GM21825 (cell line): ENCODE data around the gene LASP1.

Experiments
- ATAC-seq: cut with Tn5 transposase; IDR thresholded peaks from one replicate; pipeline ENCODE4 v1.9.1; 2021; ENCODE audit warnings: mild to moderate bottlenecking, moderate library complexity; ENCODE audit not compliant: unreplicated experiment

LASP1 gene

GRCh38 chr17:38885728-38886642, 16.1 kb downstream of the LASP1 start:
- ATAC-seq, result no peak

DNA sequence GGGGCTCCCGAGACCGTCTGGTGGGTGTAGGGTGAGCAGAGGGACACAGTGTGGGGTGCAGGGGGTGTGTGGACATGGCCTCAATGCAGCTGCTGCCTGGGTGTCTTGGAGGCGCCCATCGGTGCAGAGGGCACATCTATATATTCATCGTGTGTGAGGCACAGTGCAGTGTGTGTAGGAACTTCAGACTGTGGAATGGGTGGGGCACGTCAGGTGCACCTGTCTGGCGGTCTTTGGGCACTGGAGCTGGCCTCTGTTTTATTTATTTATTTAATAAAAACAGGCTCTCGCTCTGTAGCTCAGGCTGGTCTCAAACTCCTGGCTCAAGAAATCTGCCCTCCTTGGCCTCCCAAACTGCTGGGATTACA, 16.8 kb downstream of the LASP1 start:
- ATAC-seq, result no peak

DNA sequence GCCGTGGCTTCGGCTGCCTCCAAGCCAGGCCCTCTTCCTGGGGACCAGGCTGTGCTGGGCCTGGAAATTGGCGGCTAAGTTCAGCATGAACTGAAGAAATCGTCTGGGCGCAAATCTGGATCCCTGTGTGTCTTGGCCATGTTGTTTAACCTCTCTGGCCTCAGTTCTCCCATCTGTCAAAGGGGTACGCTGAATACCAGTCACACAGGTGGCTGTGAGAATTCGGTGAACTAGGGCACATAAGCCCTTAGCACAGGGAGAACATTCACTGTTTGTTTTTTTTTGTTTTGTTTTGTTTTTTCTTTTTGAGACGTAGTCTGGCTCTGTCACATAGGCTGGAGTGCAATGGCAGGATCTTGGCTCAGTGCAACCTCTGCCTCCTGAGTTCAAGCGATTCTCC, 19.0 kb downstream of the LASP1 start:
- ATAC-seq, result no peak

DNA sequence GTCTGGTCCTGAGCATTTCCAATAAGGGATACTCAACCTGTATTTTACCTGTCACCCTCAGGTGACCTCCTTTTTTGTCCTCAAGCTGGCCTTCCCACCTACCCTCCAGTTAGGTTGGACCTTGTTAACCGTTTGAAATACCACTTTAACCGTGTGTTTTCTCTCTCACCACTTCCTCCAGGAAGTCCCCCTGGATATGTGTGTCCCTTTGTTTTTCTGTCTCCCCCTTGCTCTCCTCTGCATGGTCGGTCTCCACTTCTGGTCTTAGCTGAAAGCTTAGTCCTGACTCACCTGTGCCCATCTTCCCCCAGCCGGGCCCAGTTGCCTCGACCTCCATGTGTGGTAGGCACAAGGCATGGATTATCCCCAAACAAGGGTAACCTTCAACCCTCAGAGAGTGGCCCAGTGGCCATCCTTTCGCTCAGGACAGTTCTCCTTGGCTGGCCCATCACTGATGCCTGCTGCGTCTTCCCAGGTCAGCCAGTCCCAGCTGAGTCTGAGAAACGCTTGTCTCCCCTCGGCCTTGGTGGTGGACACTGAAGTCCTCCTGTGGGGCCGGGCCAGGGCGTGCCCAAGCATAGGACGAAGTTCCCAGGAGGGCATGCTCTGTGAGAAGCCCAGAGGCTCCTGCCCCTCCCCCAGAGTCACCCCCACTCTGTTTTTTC, 20.0 kb downstream of the LASP1 start:
- ATAC-seq, result no peak

GRCh38 chr17:38890410-38890746, 20.5 kb downstream of the LASP1 start:
- no peak for ATAC-seq

DNA sequence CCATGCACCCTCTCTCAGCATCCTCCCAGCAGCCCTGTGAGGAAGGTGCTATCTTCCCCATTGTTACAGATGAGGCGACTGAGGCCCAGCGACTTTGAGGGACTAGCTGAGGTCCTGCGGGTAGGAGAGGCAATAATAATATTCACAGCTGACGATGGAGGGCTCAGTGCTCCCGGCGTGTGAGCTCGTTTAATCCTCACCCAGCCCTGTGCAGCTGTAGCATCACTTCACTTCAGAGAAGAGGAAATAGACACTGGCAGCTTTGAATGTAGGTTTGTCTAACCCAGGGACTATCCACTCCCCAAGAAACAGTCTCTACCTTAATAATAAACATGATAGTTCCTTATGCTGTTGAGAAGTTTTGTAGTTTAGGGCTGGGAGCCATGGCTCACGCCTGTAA, 21.6 kb downstream of the LASP1 start:
- no peak for ATAC-seq

- no peak for ATAC-seq
These were observed 22.2 kb downstream of the LASP1 start for GRCh38 chr17:38892083-38892482.

DNA sequence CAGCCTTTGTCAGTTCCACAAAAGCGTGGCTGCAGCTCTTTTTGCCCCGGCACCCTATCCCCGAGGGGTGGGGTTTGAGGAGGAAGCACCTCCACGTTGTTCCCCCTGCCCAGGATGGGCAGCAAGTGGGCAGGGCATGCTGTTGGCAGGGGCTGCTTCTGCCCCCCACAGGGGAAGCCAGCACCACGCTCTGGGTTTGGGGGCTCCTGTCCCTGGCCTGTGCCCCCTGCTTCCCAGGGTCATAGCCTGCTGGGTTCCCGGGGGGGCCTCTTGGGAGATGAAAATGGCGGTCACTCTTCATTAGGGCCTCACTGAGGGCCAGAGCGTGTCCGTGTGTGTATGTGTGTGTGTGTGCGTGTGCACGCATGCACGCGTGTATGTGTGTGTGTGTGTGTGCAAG, 22.8 kb downstream of the LASP1 start:
- no peak for ATAC-seq

GRCh38 chr17:38893113-38893512, 23.3 kb downstream of the LASP1 start:
- no peak for ATAC-seq

GRCh38 chr17:38893607-38894006, 23.7 kb downstream of the LASP1 start:
- ATAC-seq, result no peak

DNA sequence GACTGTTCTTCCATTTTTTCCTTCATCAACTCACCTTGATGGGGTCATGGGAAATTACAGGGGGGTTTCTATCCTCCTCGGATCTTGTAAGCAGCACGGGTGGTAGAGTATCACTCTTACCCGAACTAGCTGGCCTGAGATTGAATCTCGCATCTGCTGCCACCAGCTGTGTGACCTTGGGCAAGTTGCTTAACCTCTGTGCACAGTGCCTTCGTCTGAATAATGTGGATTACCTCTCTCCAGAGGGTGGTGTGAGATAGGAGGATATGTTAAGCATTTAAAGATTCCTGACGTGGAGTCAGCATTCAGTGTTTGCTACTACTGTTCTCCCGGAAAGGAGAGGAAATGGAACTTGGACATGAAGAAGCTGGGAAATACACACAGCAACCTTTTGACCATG, 24.4 kb downstream of the LASP1 start:
- no peak for ATAC-seq

DNA sequence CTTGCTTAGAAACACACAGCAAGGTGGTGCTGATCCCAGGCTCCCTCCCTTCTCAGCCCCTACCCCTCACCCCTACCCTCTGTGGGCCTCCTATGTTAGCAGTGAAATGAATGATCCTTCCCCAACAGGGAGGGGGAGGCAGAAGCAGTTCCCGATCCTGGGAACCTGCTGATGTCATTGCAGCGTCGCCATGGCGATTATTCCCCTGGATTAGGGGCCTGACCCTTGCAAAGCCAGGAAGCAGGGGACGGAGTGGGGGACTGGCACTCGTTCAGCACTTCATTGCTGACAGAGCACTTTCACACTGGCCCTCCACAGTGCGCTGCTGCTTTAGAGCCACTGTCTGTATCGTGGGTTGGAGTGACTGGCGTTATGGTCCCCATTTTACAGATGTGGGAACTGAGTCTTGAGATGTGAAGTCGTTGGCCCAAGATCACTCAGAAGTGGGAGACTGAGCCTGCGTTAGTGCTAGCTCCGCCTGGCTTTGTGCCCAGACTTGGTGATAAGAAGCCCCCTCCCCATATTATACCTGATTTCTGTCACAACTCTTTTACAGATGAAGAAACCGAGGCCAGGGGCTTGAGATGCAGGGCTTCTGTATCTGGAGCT, 26.6 kb downstream of the LASP1 start:
- ATAC-seq, result no peak

DNA sequence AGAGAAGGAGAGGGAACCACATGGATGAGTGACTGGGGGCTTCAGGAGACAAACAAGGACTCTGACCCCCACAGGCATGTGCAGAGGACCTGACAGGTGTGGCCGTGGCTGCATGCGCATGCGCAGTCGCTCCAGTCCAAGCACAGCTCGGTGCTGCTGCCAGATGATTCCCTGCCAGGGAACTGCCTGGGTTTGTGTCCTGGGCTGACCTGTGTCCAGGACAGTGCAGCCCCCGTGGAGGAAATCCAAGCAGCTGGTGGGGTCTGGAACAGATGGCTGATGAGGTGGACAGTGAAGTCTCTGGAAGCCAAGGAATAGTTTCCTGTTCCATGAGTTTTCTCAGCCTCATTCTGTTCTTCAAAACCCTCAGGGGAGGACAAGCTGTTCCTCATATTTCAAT, 27.3 kb downstream of the LASP1 start:
- ATAC-seq, result no peak

DNA sequence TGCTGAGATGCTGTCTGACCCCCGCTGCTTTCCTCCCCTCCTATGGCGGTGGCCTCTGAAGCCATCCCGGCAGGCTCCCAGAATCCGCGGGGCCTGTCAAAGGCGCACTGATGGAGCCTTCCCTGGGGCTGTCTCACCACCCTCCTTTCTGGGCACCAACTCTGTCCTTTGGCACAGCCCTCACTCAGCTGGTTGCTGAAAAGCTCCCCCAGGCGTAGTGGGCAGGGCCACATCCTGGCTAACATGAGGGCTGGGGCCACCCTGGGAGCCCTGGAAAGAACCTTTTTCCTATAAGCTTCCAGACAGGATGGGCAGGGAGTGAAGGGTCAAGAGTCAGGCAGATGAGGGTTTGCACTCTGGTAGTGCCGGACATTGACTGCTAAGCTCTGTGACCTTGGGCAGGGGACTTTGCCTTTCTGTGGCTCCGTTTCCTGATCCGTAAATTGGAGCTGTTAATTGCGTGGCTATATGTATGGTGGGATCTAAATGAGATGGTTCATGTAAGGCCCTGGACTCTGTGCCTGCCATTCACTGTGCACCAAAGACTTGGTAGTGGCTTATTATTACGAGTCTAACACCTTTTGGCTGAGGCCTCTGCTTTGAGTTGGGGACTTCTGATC, 27.9 kb downstream of the LASP1 start:
- ATAC-seq, result no peak

- ATAC-seq, result peak; percentile 17
These were observed 28.4 kb downstream of the LASP1 start for GRCh38 chr17:38898291-38898679.

GRCh38 chr17:38898812-38899348, 29.0 kb downstream of the LASP1 start:
- ATAC-seq, result peak; percentile 82

DNA sequence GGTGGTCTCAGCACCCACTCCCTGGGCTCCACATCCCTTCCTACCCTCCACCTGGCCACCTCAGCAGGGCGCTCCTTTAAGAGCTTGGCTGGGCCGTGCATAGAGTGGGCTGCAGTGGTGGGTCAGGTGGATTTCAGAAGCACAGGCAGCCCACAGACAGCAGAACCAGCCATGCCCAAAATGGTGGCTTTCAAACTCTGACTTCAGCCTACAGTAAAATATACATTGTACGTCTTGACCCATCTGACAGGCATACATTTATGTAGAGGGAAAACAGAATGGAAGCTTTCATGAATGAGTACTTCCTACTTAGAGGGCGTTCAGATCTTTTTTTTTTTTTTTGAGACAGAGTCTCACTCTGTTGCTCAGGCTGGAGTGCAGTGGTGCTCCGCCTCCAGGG, 29.6 kb downstream of the LASP1 start:
- no peak for ATAC-seq

GRCh38 chr17:38900978-38901656, 31.3 kb downstream of the LASP1 start:
- no peak for ATAC-seq

GRCh38 chr17:38903404-38903803, 33.5 kb downstream of the LASP1 start:
- ATAC-seq, result no peak

GRCh38 chr17:38904892-38905291, 35.0 kb downstream of the LASP1 start:
- ATAC-seq, result no peak

- ATAC-seq, result no peak
These were observed 35.5 kb downstream of the LASP1 start for GRCh38 chr17:38905375-38905774.
